SK-N-MC (cell line): ENCODE results near the gene ERBB4.

Experiments
- EZH2 ChIP-seq: fragments of 200-600 bp; sonication (generic); IDR thresholded peaks from one replicate; pipeline ENCODE4 v1.6.1; 2017; ENCODE audit warnings: antibody characterized with exemption
- POLR2AphosphoS5 ChIP-seq: IDR thresholded peaks from 2 replicates; pipeline ENCODE4 v1.6.1; 2012; ENCODE audit warnings: mild to moderate bottlenecking, low read depth, low read length, borderline replicate concordance

- TF ChIP-seq POLR2AphosphoS5 = no peak
- TF ChIP-seq EZH2 = no peak
Observed at GRCh38 chr2:212398316-212398715, 140.3 kb downstream of the ERBB4 start.
